Activated naive CD4-positive, alpha-beta T cell treated with anti-CD3 and anti-CD28 coated beads for 36 hours (primary cell): ENCODE measurements around the gene FOXP2. TPM values are rescaled to one million over a fixed set of nuclear protein-coding genes. Genes with fewer than 3 reads are reported as not detected.

ENCODE experiments used
- CTCF ChIA-PET: fragments of 350-600 bp; sonication (Branson Sonifier 250); formaldehyde crosslinking; loops from one replicate; lab custom pipeline; 2021; ENCODE audit warnings: antibody characterized with exemption; lab: Charles Lee
- DNase-seq: peaks from one replicate; pipeline ENCODE4 v3.0.0-alpha.2; 2020
- H3K27ac Mint-ChIP-seq: one replicate; pipeline ENCODE4 v1.8.0; 2021; ENCODE audit warnings: mild to moderate bottlenecking, mixed read lengths
- H3K27me3 Mint-ChIP-seq: one replicate; pipeline ENCODE4 v1.8.0; 2021; ENCODE audit warnings: low read depth, mixed read lengths
- H3K36me3 Mint-ChIP-seq: one replicate; pipeline ENCODE4 v1.8.0; 2021; ENCODE audit warnings: low read depth, mixed read lengths
- H3K4me1 Mint-ChIP-seq: one replicate; pipeline ENCODE4 v1.8.0; 2021; ENCODE audit warnings: low read depth, mixed read lengths
- H3K4me3 Mint-ChIP-seq: one replicate; pipeline ENCODE4 v1.8.0; 2021; ENCODE audit warnings: mild to moderate bottlenecking, moderate library complexity, mixed read lengths
- H3K9me3 Mint-ChIP-seq: one replicate; pipeline ENCODE4 v1.8.0; 2021; ENCODE audit warnings: mixed read lengths
- intact Hi-C: fragments of 100-400 bp; cut with micrococcal nuclease; formaldehyde crosslinking; loops from one replicate; pipeline ENCODE4 v1.15.1; 2023
- total RNA-seq, 2 experiments: library from RNA; stranded (reverse); gene quantifications; one replicate each; pipeline ENCODE4 v1.2.3, GENCODE V29; 2021

Gene FOXP2
- total RNA-seq, 2 experiments from 2014 or later: not detected

DNA sequence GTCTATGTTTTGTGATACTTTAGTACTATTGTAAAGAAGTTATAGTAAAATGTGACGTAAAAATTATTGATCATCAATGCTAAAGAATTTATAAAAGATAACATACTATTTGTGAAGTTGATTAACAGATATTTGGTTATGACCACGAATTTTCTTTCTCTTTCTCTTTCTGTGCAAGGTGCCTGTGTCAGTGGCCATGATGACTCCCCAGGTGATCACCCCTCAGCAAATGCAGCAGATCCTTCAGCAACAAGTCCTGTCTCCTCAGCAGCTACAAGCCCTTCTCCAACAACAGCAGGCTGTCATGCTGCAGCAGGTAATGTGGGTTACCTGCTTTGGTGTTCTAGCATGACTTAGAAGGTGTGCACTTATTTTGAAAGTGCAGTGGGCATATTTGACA lies 213.7 kb downstream of the FOXP2 start:
- Mint-ChIP-seq H3K27me3 (peaks cover 4% of the 10 kb centered on the region), H3K27ac (no peak overlapping the region), H3K4me1 (no peaks in the 10 kb centered on the region), H3K9me3 (no peaks in the 10 kb centered on the region), H3K36me3 (no peaks in the 10 kb centered on the region), H3K4me3 (no peak overlapping the region)
- CTCF ChIA-PET: no interaction called here
- no peak for DNase-seq
- intact Hi-C loops: no loop called here

DNA sequence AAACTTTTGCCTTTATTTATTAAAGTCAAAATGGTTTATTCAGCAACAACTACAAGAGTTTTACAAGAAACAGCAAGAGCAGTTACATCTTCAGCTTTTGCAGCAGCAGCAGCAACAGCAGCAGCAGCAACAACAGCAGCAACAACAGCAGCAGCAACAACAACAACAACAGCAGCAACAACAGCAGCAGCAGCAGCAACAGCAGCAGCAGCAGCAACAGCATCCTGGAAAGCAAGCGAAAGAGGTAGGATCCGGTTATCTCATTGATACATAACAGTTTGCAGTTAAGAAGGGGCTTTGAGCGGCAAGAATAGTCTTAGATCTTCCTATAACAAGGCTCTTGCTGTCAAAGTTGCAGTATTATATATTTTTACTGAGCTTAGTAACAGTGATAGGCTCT lies 215.1 kb downstream of the FOXP2 start:
- Mint-ChIP-seq H3K4me1 (no peaks in the 10 kb centered on the region), H3K36me3 (no peaks in the 10 kb centered on the region), H3K9me3 (no peaks in the 10 kb centered on the region), H3K4me3 (no peak overlapping the region), H3K27ac (no peak overlapping the region), H3K27me3 (peaks cover 4% of the 10 kb centered on the region)
- intact Hi-C loops: no loop called here
- CTCF ChIA-PET: interaction anchor here (0.7 kb wide), 1 partner anchor 1244 kb away, joined by 3 read pairs; no protein-coding TSS in a partner anchor
- no peak for DNase-seq

- no peak for DNase-seq
- Mint-ChIP-seq H3K36me3 (no peaks in the 10 kb centered on the region), H3K27me3 (peaks cover 4% of the 10 kb centered on the region), H3K4me1 (no peaks in the 10 kb centered on the region), H3K9me3 (no peaks in the 10 kb centered on the region), H3K27ac (no peak overlapping the region), H3K4me3 (no peak overlapping the region)
- intact Hi-C loops: no loop called here
- CTCF ChIA-PET: no interaction called here
Observed at GRCh38 chr7:114630201-114630990, 215.8 kb downstream of the FOXP2 start.

GRCh38 chr7:114631249-114631822 lies 216.7 kb downstream of the FOXP2 start:
- Mint-ChIP-seq H3K27me3 (peaks cover 4% of the 10 kb centered on the region), H3K4me3 (no peak overlapping the region), H3K9me3 (no peaks in the 10 kb centered on the region), H3K36me3 (no peaks in the 10 kb centered on the region), H3K4me1 (no peaks in the 10 kb centered on the region), H3K27ac (no peak overlapping the region)
- no peak for DNase-seq
- intact Hi-C loops: no loop called here
- CTCF ChIA-PET: interaction anchor here (0.7 kb wide), 2 partner anchors 14 to 874 kb away, joined by 3 to 5 read pairs; no protein-coding TSS in a partner anchor

DNA sequence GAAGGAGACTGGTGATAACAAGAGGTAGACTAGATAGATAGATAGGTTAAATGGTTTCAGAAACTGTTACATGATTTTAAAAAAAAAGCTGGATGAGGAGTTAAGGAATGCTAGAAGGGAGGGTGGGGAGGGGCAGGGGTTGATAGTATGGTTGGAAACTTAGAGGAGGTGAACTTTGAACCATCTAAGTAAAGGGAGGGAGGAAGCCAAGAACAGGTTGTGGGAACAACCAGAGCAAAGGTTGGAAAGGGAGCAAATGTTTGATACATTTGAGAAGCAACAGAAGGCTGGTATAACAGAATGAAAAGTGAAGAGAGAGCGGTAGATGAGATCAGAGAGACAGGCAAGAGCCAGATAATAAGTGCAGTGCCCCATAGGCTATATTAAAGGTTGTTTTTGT lies 224.8 kb downstream of the FOXP2 start:
- intact Hi-C loops: no loop called here
- no peaks in the 10 kb centered on the region for H3K27me3 Mint-ChIP-seq
- no peak for DNase-seq
- no peak overlapping the region for H3K27ac Mint-ChIP-seq
- CTCF ChIA-PET: no interaction called here
- H3K4me1 Mint-ChIP-seq: no peaks in the 10 kb centered on the region
- no peak overlapping the region for H3K4me3 Mint-ChIP-seq
- H3K9me3 Mint-ChIP-seq: no peaks in the 10 kb centered on the region
- no peaks in the 10 kb centered on the region for H3K36me3 Mint-ChIP-seq

- CTCF ChIA-PET: no interaction called here
- no peaks in the 10 kb centered on the region for H3K4me1 Mint-ChIP-seq
- intact Hi-C loops: no loop called here
Observed at GRCh38 chr7:114644455-114644854, 229.8 kb downstream of the FOXP2 start.

GRCh38 chr7:114645451-114645850 lies 230.8 kb downstream of the FOXP2 start:
- Mint-ChIP-seq H3K36me3 (no peaks in the 10 kb centered on the region), H3K9me3 (no peaks in the 10 kb centered on the region), H3K27me3 (peaks cover 4% of the 10 kb centered on the region), H3K4me3 (no peak overlapping the region), H3K4me1 (no peaks in the 10 kb centered on the region), H3K27ac (no peak overlapping the region)
- DNase-seq: no peak
- intact Hi-C loops: no loop called here
- CTCF ChIA-PET: interaction anchor here (0.6 kb wide), 1 partner anchor 14 kb away, joined by 3 read pairs; no protein-coding TSS in a partner anchor

More at GRCh38 chr7:114644455-114644854, 229.8 kb downstream of the FOXP2 start:
- Mint-ChIP-seq H3K4me3 (no peak overlapping the region), H3K36me3 (no peaks in the 10 kb centered on the region), H3K27ac (no peak overlapping the region), H3K27me3 (peaks cover 4% of the 10 kb centered on the region), H3K9me3 (no peaks in the 10 kb centered on the region)
- DNase-seq: no peak

GRCh38 chr7:114647518-114647917 lies 232.9 kb downstream of the FOXP2 start:
- Mint-ChIP-seq H3K27me3 (peaks cover 6% of the 10 kb centered on the region), H3K9me3 (no peaks in the 10 kb centered on the region), H3K4me3 (no peak overlapping the region), H3K4me1 (no peaks in the 10 kb centered on the region), H3K27ac (no peak overlapping the region), H3K36me3 (no peaks in the 10 kb centered on the region)
- intact Hi-C loops: no loop called here
- no peak for DNase-seq
- CTCF ChIA-PET: no interaction called here

DNA sequence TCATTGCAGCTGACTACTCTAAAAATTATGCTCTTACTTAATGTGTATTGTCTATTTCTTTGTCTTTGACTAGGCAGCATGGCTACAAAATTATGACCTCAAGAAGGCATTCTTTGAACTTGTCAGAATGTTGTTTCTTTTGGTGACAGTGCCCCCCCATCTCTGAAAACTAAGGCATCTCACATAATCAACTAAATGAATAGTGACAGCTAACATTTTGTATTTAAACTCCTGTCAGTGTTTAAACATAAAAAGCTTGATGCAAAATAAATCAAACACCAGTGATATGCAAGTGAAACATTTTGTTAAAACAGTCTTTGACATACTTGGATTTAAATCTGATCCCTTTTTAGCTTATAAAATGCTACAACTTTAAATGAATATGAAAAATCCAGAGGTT lies 233.5 kb downstream of the FOXP2 start:
- H3K4me3 Mint-ChIP-seq: no peak overlapping the region
- intact Hi-C loops: no loop called here
- no peak overlapping the region for H3K27ac Mint-ChIP-seq
- CTCF ChIA-PET: no interaction called here
- no peaks in the 10 kb centered on the region for H3K9me3 Mint-ChIP-seq
- no peaks in the 10 kb centered on the region for H3K4me1 Mint-ChIP-seq
- no peaks in the 10 kb centered on the region for H3K36me3 Mint-ChIP-seq
- DNase-seq: no peak
- H3K27me3 Mint-ChIP-seq: peaks cover 6% of the 10 kb centered on the region

DNA sequence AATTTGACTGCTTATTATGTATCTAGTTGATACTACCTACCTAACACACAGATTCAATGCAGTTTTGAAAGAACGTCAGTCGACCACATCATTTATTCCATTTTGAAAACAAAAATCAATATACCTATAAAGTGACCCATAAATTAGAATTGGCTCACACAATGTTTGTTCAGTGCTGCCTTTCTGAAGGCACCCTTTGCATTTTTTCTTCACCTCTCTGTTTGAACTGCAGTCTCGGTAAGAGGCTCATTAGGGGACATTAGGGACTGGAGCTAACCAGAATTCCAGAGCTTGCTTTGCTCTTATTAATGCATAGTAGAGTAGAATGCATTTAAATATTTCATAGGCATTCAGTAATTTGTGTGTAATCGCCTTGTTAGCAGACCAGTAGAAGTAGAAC lies 234.1 kb downstream of the FOXP2 start:
- CTCF ChIA-PET: no interaction called here
- no peak for DNase-seq
- Mint-ChIP-seq H3K9me3 (no peaks in the 10 kb centered on the region), H3K4me3 (no peak overlapping the region), H3K27me3 (peaks cover 7% of the 10 kb centered on the region), H3K4me1 (no peaks in the 10 kb centered on the region), H3K27ac (no peak overlapping the region), H3K36me3 (no peaks in the 10 kb centered on the region)
- intact Hi-C loops: no loop called here

DNA sequence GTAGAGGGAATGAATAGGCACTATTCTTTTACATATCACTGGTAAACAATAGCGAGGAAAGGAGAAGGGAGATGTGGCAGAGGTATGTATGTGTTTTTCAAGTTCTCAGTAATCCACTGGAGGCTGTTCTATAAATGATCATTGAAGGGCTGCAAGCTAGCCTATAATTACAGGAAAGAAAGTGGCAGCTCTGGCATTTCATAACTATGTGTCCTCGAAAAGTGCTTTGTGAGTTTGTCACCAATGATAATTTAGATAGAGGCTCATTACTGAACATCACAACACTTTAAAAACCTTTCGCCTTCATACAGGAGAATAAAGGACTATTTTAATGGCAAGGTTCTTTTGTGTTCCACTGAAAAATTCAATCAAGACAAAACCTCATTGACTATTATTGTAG lies 235.1 kb downstream of the FOXP2 start:
- Mint-ChIP-seq H3K27ac (no peak overlapping the region), H3K27me3 (peaks cover 10% of the 10 kb centered on the region), H3K36me3 (no peaks in the 10 kb centered on the region), H3K4me1 (no peaks in the 10 kb centered on the region), H3K4me3 (no peak overlapping the region), H3K9me3 (no peaks in the 10 kb centered on the region)
- CTCF ChIA-PET: no interaction called here
- intact Hi-C loops: no loop called here
- no peak for DNase-seq

DNA sequence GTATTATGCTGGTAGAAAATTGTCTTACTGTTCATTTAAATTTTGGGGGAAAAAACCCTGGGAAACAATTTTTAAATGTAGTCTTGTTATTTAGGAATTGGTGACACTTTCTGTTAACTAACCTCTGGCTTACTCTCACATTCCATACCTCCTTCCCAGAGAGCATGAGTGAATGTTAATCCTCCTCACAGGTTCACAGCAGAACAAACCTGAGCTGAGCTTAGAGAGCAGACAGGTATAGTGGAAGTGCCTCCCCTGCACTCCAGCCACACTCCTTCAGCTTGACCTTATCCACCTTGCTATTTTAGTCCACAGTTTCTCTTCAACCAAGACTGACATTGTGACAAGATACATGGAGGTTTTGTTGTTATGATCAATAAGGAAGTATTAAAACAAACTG lies 235.9 kb downstream of the FOXP2 start:
- no peak for DNase-seq
- Mint-ChIP-seq H3K27ac (no peak overlapping the region), H3K36me3 (no peaks in the 10 kb centered on the region), H3K27me3 (peaks cover 8% of the 10 kb centered on the region), H3K4me3 (no peak overlapping the region), H3K9me3 (no peaks in the 10 kb centered on the region), H3K4me1 (no peaks in the 10 kb centered on the region)
- intact Hi-C loops: no loop called here
- CTCF ChIA-PET: no interaction called here

GRCh38 chr7:114652041-114652440 lies 237.4 kb downstream of the FOXP2 start:
- H3K4me1 Mint-ChIP-seq: no peaks in the 10 kb centered on the region
- H3K4me3 Mint-ChIP-seq: no peak overlapping the region
- intact Hi-C loops: no loop called here
- CTCF ChIA-PET: interaction anchor here (1.3 kb wide), 1 partner anchor 10 kb away, joined by 5 read pairs; no protein-coding TSS in a partner anchor
- H3K27me3 Mint-ChIP-seq: peaks cover 11% of the 10 kb centered on the region
- no peak for DNase-seq
- H3K9me3 Mint-ChIP-seq: no peaks in the 10 kb centered on the region
- no peaks in the 10 kb centered on the region for H3K36me3 Mint-ChIP-seq
- H3K27ac Mint-ChIP-seq: no peak overlapping the region
